NCI-H345 (cell line): ENCODE data around the gene NCOA7.
"Not testable (repeated sequence)": the region's sequence is repeated elsewhere in the genome, so short reads cannot be mapped to it uniquely, and the experiment has no call there.

Experiments
- DNase-seq: peaks from one replicate; lab custom pipeline; 2025; lab: John Stamatoyannopoulos, UW

The NCOA7 gene

DNA sequence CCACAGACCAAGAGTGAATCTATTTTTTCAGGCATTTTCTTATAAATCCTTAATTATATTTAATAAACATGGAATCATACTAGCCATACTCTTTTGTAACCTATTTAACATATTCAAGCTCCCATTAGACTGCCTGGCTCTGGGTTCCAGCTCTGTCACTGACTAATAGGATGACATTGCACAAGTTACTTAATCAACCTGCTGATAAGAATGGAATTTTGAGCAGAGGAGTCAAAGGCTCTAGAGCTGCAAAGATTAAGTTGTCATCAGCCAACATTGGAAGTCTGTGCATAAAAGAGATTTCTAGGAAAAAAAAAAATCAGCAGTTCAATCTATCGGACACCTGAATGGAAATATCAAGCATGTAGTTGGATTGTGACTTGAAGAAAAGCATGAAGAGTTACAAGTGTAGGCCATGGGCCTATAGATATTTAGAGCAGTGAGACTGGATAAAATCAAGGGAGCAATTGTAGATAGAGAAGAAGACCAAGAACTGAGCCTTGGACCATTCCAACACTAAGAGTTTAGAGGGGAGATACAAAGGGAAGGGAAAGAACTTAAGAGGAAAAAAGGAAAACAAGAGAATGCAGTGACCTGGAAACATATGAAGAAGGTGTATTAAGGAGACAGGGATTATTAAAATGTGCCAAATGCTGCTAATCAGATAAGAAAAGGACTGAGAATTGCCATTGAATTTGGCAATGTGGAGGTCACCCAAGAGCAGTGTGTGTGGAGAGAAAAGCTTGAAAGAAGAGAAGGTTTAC lies 154.8 kb downstream of the NCOA7 start:
- no peak for DNase-seq

DNA sequence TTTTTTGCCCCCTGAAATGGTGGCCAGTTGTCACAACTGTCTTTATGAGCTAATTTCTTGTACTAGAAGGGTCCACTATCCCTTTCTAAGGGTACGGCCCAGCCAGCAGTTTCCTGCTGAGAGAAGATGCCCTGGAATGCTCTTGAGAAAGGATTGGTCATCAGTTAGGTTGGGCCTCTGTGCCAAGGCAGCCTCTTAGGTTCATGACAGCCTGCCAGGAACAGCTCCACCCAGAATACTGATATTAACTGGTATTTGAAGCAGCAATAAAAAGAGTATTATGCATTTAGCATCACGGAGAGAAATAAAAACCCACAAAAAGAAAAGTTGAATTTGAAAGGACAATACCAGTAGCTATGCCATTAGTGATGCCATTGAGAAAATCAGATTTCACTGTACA lies 156.9 kb downstream of the NCOA7 start:
- no peak for DNase-seq

DNA sequence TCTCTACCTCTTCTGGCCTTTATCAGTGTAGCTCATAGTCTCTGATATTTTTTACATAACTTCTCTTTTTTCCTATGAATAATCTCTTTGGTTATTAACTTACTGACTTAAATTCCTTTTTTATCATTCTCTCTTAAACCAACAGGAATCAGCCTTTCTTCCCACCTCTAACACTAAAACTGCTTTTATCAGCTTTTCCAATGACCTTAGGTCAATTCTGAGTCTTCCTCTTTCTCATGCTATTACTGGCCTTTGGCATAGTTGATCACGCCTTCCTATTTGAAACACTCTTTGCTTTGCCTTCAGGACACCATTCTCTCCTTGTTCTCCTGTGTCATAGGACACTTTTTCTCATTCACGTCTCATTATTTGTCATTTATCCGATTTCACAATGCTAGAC lies 157.7 kb downstream of the NCOA7 start:
- no peak for DNase-seq

DNA sequence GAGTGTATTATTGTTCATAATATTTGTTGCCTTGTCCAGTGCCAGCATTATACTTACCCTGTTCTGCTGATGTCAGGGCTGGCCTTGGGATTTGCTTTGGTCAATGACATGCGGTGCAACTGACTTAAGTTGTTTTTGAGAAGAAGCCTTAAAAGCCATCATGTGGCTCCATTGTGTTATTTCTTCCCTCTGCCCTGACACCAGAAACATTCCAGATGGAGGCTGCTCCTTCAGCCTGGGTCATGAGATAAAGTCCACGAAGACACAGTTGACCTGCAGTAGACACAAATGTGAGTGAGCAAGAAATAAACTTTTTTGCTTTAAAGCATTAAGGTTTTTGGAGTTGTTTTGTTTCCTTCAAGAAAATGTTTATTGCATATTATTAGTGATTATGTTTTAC lies 158.3 kb downstream of the NCOA7 start:
- DNase-seq, result no peak

DNA sequence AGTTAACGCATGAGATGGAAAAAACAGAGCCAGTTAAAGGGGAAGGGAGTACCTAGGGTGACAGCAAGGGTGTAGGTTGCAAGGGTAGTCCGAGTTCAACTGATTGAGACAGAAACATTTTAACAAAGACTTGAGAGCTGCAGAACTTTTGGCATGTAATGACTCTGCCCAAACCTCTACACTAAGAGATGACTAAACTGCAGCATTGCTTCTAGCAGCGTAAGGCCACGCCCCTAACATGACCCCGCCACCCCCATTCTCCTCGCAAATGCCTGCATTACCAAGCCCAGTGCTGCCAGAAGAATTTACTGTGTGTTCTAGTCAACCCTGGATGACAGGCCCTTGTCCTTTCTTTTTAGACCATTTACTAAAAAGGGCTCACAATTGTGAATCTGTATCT lies 159.5 kb downstream of the NCOA7 start:
- no peak for DNase-seq

DNA sequence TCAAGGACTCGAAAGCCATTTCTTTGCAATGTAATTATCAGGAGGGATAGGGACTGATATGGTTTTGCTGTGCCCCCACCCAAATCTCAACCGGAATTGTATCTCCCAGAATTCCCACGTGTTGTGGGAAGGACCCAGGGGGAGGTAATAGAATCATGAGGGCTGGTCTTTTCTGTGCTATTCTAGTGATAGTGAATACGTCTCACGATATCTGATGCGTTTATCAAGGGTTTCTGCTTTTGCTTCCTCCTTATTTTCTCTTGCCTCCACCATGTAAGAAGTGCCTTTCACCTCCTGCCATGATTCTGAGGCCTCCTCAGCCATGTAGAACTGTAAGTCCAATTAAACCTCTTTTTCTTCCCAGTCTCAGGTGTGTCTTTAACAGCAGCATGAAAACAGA lies 160.0 kb downstream of the NCOA7 start:
- DNase-seq, result not testable (repeated sequence)

DNA sequence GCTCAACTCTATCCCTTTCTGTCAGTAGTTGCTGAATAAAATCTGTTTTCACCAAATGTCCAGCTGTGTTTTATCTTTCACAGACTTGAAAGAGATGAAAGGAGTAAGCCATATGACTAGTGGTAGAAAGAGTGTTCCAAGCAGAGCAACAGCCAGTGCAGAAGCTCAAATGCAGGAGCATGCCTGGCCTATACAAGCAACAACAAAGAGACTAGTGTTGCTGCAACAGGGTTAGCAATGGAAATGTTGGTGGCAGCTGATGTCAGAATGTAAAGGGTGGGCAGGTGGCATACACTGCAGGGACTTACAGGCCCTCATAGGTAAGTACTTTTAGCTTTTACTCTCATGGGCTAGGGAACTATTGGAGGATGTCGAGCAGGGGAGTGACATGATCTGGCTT lies 160.6 kb downstream of the NCOA7 start:
- DNase-seq, result no peak

DNA sequence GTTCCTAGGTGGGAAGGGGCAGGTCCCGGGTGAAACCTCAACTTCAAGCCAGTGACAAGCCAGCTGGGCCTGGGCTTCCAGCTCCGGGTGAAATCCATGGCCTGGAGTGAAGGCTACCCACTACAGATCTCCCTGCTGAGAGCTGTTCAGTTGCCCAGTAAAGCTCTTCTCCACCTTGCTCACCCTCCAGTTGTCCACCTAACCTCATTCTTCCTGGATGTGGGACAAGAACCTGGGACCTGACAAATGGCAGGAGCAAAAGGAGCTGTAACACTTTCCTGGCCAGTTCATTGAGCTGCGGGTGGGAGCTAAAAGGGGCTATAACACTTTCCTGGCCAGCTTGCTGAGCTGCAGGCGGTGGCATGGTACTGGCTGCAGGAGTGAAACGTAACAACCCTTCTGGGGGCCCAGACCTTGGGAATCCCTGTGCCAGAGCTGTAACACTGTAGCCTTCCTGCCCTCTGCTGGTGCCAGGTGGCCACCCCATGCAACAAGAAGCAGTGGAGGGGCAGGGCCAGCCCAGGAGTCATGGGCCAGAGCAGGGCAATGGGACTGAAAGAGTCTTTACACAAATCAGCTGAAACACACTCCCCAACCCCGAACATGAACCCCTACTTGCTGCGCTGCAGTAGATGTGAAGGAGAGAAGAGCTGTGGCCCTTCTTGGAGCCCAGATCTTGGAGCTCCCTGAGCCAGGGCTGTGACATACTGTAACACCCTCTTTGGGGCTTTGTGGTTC lies 162.2 kb downstream of the NCOA7 start:
- DNase-seq, result no peak

DNA sequence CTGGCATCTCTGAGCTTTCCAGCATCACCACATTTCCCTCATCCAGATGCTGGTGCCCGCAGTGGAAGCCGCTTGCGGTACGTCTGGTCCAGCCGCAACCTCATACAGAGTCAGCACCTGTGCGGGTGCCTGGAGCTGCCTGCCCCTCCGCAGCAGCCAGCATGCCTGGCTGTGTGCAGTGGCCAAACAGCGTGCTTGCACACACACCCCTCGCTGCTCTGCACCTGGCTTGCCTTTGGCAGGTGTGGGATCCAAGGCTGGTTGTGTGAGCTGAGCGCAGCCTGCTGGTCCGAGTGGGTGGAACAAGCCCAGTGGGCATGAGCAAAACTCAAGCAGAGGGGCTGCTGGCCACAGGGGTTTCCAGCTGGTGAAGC lies 162.7 kb downstream of the NCOA7 start:
- peak; percentile 49 for DNase-seq

DNA sequence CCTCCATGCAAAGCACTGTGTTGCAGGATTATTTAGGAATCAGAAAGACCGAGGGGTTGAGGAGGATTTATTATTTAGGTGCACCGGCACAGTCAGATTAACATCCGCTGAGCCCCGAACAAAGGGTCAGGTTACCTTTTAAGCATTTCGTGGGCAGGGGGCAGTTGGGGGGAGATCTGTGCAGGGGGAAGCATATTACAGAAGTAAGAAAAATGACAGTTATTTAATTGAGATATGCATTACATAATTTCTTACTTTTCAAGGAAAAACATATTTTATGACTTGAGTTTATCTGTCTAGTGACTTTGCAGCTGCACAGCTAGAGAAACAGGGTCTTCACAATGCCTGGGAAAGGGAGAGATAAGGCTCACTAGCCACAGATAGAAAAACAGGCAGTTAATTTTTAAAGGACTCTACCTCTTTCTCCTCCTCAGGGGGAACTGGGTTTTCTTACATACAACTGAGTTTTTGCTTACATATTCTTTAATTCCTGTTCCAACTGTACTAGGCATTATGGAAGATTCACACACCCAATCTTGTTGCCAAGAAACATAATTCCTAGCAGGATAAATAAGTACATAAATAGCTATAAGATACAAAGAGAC lies 164.1 kb downstream of the NCOA7 start:
- DNase-seq, result no peak

DNA sequence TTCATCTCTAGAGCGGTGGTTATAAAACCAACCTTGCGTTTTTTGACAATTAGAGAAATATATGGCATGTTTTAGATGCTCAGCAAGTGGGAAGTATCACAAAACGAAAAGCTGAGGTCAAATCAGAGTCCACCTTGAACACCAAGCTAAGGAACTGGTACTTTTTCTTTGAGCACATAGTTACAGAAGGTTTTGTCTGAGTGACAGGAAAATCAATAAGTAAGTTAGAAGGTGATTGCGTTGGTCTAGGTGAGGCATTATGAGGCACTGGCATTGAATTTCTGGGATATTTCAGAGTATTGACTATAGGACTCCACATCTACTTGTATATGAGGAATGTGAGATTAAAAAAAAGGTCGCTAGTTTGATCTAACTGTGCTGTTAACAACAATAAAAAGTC lies 165.2 kb downstream of the NCOA7 start:
- no peak for DNase-seq

DNA sequence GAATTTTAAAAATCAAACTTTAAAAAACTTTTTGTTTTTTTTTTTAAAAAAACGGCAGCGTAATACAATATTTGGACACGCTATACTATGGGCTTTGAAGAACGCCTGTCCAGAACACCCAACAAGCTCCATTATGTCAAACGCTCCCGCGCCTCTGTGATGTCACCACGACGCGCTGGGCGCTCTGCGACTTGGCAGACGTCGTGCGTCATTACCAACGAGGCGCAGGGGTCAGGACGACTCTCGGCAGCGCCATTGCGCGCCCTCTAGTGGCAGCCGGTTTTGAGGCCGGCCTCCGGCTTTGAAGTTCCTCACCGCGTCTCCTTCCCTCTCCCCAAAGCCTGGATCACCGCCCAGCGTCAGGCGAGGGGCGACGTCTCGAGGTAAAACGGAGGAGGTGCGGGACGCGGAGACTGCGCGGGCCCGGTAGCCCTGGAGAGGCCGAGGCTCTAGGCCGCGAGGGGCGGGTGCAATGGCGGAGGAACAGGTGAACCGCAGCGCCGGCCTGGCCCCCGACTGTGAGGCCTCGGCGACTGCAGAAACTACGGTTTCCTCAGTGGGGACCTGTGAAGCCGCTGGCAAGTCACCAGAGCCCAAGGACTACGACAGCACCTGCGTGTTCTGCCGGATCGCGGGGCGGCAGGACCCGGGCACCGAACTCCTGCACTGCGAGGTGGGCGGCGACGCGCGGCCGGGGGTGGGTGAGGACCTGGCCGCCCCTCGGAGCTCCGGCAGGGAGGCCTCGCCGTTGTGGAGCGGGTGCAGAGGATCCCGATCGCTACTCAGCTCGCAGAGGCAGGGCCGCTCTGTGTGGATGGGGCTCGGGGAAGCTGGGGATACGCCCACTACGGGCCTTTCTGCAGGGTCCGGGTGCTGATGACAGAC lies 166.0 kb downstream of the NCOA7 start, which contains the start of gene HINT3:
Gene HINT3, plus strand, starts transcription at position 265 of the 885 bp plus-strand sequence. Its CDS starts 208 bp downstream, at position 473.
- peak; percentile 98 for DNase-seq

DNA sequence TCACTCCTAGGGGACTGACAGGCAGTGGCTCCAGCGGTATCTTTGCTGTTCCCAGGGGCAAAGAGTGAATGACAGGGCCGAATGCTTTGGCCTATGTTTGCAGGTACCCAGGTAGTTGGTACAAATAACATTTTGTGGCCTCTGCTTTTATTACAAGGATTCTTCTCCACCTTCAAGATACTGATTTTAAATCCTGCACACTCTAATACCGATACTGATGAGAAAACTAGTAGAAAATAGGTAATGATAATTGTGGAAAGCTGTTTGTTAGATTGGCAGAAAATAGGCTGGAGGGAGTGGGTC lies 166.6 kb downstream of the NCOA7 start:
- no peak for DNase-seq

DNA sequence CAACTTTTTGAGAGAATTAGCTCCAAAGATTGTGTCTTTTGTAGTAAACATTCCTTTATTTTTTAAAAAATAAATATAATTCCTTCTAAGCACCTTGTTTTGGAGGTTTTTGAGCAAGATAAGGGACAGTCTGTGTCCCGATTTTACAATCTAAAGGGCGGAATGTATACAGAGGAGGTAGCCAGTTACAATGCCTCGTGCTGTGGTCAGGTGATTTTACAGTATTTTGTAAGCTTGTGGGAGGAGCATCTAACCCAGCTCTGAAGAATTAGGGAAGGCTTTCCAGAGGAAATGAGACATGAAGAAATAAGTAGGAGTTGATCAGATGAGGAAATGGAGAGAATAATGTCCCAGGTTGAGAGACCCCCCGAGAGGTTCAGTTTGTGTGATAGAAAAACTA lies 167.1 kb downstream of the NCOA7 start:
- DNase-seq, result peak; percentile 15

DNA sequence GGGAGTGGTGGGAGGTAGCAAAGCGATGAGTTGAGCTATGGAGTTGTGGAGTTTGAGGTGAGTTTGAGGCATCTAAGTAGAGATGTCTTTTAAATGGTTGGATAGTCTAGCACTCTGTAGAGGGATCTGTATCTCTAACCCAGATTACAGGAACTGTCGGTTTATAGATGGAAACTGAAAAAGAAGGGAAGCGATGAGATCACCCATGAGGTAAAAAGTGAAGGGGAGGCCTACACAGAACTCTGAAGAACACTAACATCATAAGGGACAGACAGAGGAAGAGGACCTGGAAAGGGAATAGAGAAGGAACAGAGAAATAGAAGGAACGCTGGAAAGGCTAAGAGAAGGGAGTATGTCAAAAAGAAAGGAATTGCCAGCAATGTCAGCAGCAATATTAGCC lies 168.3 kb downstream of the NCOA7 start:
- no peak for DNase-seq

DNA sequence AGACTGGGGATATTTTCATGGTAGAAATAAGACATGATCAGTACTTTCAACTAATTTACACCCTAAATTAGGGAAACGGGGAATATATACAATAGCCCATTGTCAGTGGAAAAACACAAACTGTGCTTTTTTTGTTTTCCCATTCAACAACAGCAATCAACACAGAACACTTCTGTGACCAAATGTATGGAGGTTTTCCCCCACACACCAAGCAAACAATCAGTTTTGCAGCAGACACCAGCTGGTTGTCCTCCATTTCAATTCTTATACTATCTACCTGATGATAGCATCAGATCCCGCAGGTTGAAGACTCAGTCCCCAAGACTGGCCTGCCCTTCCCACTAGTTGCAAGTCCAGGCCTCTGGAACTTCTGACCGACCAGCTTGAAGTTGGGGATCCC lies 170.4 kb downstream of the NCOA7 start:
- no peak for DNase-seq

DNA sequence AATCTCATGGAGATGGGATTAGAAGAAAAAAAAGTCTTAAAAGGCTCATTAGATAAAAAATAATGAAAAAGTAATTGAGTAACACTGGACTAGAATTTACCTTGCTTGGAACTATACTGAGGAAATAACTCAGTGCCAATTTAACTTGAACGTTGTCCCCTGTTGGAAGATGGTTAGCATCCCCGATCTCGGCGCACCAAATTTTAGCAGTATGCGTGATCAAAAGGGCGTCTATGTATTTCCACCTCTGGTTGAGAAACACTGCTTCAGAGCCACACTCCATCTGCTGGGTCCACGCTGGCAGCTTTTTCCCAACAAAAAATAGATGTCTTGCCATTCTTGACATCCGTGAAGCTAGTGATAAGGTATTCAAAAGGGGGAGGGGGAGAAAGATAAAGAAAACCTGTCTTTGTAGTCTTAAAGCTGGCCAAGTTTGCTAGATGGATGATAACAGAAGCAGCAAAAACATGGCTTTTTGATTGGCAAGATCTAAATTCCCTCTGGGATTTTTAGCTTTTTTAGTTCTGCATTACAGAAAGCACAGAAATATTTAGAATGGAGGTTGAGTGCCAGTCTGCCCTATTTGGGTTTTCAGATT lies 172.2 kb downstream of the NCOA7 start:
- no peak for DNase-seq

DNA sequence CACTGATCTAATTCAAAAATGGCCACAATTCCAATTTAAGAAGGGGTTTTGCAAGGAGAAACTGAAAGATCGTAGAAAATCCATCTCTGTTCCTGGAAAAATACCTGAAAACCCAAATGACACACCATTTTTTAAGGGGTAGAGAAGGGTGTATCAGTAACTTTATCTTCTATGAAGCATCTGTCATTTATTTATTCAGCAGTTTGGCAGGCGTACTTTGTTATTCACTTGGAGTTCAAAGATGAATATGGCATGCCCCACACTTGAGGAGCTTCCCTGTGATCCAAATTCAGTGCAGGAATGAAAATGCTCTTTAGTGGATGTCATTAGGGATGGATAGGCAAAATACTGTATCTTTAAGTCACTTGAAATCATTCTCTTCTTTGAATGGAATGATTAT lies 173.1 kb downstream of the NCOA7 start:
- no peak for DNase-seq

DNA sequence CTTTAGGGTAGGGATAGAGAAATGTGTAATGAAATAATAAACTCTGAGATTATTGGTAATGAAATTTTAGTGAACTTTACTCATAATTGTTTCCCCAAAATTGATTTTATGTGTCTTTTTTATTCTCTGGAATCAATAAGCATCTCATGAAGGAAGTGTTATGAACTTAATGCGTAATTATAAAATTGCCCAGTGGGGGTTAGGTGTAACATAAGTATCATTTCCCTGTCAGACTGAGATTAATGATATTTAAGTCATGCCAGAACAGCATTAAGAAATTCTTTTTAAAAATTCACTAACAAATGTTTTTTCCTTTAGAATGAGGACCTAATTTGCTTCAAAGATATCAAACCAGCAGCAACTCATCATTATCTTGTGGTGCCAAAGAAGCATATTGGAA lies 175.8 kb downstream of the NCOA7 start:
- no peak for DNase-seq

DNA sequence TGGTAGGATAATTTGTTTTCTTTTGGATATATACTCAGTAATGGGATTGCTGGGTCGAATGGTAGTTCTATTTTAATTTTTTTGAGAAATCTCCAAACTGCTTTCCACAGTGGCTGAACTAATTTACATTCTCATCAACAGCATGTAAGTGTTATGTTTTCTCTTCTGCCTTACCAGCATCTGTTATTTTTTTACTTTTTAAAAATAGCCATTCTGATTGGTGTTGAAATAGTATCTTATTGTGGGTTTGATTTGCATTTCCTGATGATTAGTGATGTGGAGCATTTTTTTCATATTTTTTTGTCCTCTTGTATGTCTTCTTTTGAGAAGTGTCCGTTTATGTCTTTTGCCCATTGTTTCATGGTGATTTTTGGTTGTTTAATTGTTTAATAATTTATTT lies 177.7 kb downstream of the NCOA7 start:
- DNase-seq, result no peak

DNA sequence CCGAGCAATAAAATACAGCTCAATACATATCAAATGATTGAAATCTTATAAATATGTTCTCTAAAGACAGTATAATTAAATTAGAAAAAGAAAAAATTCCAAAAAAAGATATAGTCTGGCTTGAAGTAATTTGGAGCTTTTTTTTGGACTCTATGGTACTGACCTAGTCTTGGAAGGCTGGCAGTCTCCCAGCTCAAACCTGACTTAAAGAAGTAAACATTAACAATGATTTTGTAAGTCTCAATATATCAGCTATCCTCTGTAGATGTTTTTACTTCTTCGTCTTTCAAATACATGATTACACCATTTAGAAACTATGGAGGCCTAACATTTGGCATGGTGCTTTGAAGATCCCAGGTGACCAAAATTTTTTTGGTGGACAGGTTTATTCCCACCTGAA lies 180.0 kb downstream of the NCOA7 start:
- no peak for DNase-seq

DNA sequence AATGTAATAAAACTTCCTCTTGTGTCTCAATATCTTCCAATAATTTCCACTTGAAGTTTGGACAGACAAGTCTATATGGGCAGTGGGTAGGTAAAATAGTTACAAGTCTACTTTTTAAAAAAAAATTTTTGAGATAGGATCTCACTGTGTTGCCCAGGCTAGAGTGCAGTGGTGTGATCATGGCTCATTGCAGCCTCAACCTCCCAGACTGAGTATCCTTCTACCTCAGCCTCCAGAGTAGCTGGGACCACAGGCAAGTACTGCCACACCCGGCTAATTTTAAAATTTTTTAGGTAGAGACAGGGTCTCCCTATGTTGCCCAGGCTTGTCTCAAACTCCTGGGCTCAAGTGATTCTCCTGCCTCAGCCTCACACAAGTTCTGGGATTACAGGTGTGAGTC lies 181.7 kb downstream of the NCOA7 start:
- DNase-seq, result not testable (repeated sequence)
